CD14-positive monocyte (primary cell): ENCODE results near the gene TTC7B. TPM values are rescaled to one million over a fixed set of nuclear protein-coding genes. Genes with fewer than 3 reads are reported as not detected.

Experiments
- DNase-seq, 3 donors: peaks; one replicate each; pipeline ENCODE4 v3.0.0-alpha.2; 2011 to 2022
- H2AFZ ChIP-seq: 2 replicates; pipeline ENCODE4 v1.6.0; 2012; ENCODE audit warnings: mild to moderate bottlenecking, low read depth, low read length, inconsistent platforms; ENCODE audit not compliant: insufficient read depth, poor library complexity, severe bottlenecking
- H3K27ac ChIP-seq, 2 donors: 1 replicate in 1 of 2; 2 replicates in 1 of 2; pipeline ENCODE4 v1.5.1; 2012 to 2013; ENCODE audit warnings: low read length in 2 of 2, control low read depth in 1 of 2, inconsistent platforms in 1 of 2, low read depth in 1 of 2, mild to moderate bottlenecking in 1 of 2
- H3K27me3 ChIP-seq, 2 donors: one replicate each; pipeline versions ENCODE4 v1.6.0 to v1.6.1; 2011 to 2013; ENCODE audit warnings: low read length in 2 of 2; ENCODE audit not compliant: control insufficient read depth in 2 of 2, insufficient read depth in 2 of 2
- H3K36me3 ChIP-seq, 2 donors: replicated peaks in 1 of 2; 1 replicate in 1 of 2; 2 replicates in 1 of 2; pipeline versions ENCODE4 v1.5.1 to v1.6.1; 2012 to 2013; ENCODE audit warnings: low read length in 2 of 2, control low read depth in 1 of 2, inconsistent platforms in 1 of 2, mild to moderate bottlenecking in 1 of 2; ENCODE audit not compliant: insufficient read depth in 2 of 2, control insufficient read depth in 1 of 2
- H3K4me1 ChIP-seq, 2 donors: 1 replicate in 1 of 2; 2 replicates in 1 of 2; pipeline versions ENCODE4 v1.5.1 to v1.6.1; 2012 to 2013; ENCODE audit warnings: low read length in 2 of 2, control low read depth in 1 of 2, inconsistent platforms in 1 of 2, mild to moderate bottlenecking in 1 of 2, moderate library complexity in 1 of 2; ENCODE audit not compliant: insufficient read depth in 2 of 2, control insufficient read depth in 1 of 2
- H3K4me2 ChIP-seq: replicated peaks from 2 replicates; pipeline ENCODE3; 2012; ENCODE audit warnings: low read length, moderate library complexity, mild to moderate bottlenecking; ENCODE audit not compliant: poor library complexity, severe bottlenecking; ENCODE audit errors: extremely low read depth
- H3K4me3 ChIP-seq, 3 experiments: fragments of 200-600 bp in 1 of 3; sonication (generic) in 1 of 3; replicated peaks in 1 of 3; 1 replicate in 2 of 3; 2 replicates in 1 of 3; pipeline ENCODE4 v1.5.1; 2011 to 2013; ENCODE audit warnings: low read length in 3 of 3, mild to moderate bottlenecking in 3 of 3, control low read depth in 2 of 3, low read depth in 2 of 3, inconsistent platforms in 1 of 3, moderate library complexity in 1 of 3
- H3K79me2 ChIP-seq: 2 replicates; pipeline ENCODE4 v1.6.0; 2012; ENCODE audit warnings: mild to moderate bottlenecking, control low read depth, inconsistent platforms, low read length, moderate library complexity; ENCODE audit not compliant: insufficient read depth
- H3K9ac ChIP-seq: 2 replicates; pipeline ENCODE4 v1.6.0; 2017; ENCODE audit warnings: low read length, mild to moderate bottlenecking; ENCODE audit not compliant: insufficient read depth, poor library complexity, severe bottlenecking
- H3K9me3 ChIP-seq, 2 donors: replicated peaks in 1 of 2; 1 replicate in 1 of 2; 2 replicates in 1 of 2; pipeline versions ENCODE4 v1.5.1 to v1.6.1; 2012 to 2013; ENCODE audit warnings: low read length in 2 of 2, control low read depth in 1 of 2; ENCODE audit not compliant: control insufficient read depth in 1 of 2, insufficient read depth in 1 of 2
- H4K20me1 ChIP-seq: 2 replicates; pipeline ENCODE4 v1.6.0; 2012; ENCODE audit warnings: mild to moderate bottlenecking, low read length, control low read depth, moderate library complexity; ENCODE audit not compliant: insufficient read depth
- H3K27ac Mint-ChIP-seq, 7 donors: one replicate each; pipeline ENCODE4 v1.8.0; 2020; ENCODE audit warnings: mild to moderate bottlenecking in 7 of 7, mixed read lengths in 7 of 7, moderate library complexity in 6 of 7, inconsistent platforms in 2 of 7
- H3K27me3 Mint-ChIP-seq, 3 donors: one replicate each; pipeline ENCODE4 v1.8.0; 2021 to 2022; ENCODE audit warnings: low read depth in 3 of 3, mild to moderate bottlenecking in 3 of 3, mixed read lengths in 3 of 3, moderate library complexity in 3 of 3, inconsistent platforms in 1 of 3
- H3K36me3 Mint-ChIP-seq, 2 donors: one replicate each; pipeline ENCODE4 v1.8.0; 2020; ENCODE audit warnings: mixed read lengths in 2 of 2, inconsistent platforms in 1 of 2, mild to moderate bottlenecking in 1 of 2
- H3K4me1 Mint-ChIP-seq: one replicate; pipeline ENCODE4 v1.8.0; 2020; ENCODE audit warnings: mild to moderate bottlenecking, mixed read lengths
- H3K4me3 Mint-ChIP-seq, 2 donors: one replicate each; pipeline ENCODE4 v1.8.0; 2020; ENCODE audit warnings: mild to moderate bottlenecking in 2 of 2, mixed read lengths in 2 of 2, moderate library complexity in 1 of 2
- H3K9me3 Mint-ChIP-seq, 7 donors: one replicate each; pipeline ENCODE4 v1.8.0; 2020 to 2022; ENCODE audit warnings: mixed read lengths in 7 of 7, mild to moderate bottlenecking in 6 of 7, moderate library complexity in 6 of 7, inconsistent platforms in 2 of 7
- WGBS: methylation state at CpG from one replicate; pipeline ENCODE4 v1.1.5; 2013; ENCODE audit warnings: missing lambda C conversion rate; ENCODE audit not compliant: insufficient coverage; 5-methylcytosine and 5-hydroxymethylcytosine counted together
- intact Hi-C, 2 donors: fragments of 100-400 bp; cut with micrococcal nuclease; formaldehyde crosslinking; loops; one replicate each; pipeline versions ENCODE4 v1.15.0 to v1.15.1; 2023
- polyA plus RNA-seq, 3 donors: library from polyadenylated mRNA; depleted of rRNA in 1 of 3; unstranded in 2 of 3; stranded (reverse) in 1 of 3; fragments of 300-500 nt in 2 of 3; fragments of >200 nt in 1 of 3; fragmentation: Illumina TruSeq in 2 of 3; gene quantifications; 1 replicate in 2 of 3; 2 replicates in 1 of 3; pipeline ENCODE4 v1.2.3, GENCODE V29; 2012 to 2021
- TF ChIP-seq, protein P1 (sequence below): fragments of 200-600 bp; IDR thresholded peaks from one replicate; pipeline ENCODE4 v1.8.0; 2022; ENCODE audit warnings: antibody characterized with exemption, mild to moderate bottlenecking

The TTC7B gene
- polyA plus RNA-seq, 3 donors, result 0.87 to 2.6 (median 1.2) TPM

DNA sequence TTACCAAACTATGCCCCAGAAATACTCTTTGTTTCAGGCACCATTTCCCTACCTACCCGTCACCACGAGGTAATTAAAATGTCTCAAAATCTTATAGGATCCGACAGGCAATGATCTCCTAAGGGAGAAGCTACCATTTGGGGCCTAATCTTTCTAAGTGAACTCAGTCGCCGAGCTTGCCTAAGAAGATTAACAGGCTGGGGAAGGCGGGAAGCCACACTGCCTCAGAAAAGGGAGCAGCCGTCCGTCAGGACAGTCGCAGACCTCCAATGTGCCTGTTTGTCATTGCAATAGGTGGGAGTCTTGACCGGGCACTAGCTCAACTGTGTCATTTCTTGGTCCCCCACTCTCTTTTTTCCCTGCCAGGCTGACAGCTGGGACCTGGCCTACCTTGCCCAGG is 4.6 kb downstream of the TTC7B start:
- H3K9ac ChIP-seq, result no peak overlapping the region
- H3K4me1 ChIP-seq, result peaks cover 4 to 7% of the 10 kb centered on the region in 2 donors
- H3K27ac ChIP-seq, result no peak overlapping the region
- intact Hi-C loops, result no loop called here
- DNase-seq, result no peak
- TF ChIP-seq, protein P1, sequence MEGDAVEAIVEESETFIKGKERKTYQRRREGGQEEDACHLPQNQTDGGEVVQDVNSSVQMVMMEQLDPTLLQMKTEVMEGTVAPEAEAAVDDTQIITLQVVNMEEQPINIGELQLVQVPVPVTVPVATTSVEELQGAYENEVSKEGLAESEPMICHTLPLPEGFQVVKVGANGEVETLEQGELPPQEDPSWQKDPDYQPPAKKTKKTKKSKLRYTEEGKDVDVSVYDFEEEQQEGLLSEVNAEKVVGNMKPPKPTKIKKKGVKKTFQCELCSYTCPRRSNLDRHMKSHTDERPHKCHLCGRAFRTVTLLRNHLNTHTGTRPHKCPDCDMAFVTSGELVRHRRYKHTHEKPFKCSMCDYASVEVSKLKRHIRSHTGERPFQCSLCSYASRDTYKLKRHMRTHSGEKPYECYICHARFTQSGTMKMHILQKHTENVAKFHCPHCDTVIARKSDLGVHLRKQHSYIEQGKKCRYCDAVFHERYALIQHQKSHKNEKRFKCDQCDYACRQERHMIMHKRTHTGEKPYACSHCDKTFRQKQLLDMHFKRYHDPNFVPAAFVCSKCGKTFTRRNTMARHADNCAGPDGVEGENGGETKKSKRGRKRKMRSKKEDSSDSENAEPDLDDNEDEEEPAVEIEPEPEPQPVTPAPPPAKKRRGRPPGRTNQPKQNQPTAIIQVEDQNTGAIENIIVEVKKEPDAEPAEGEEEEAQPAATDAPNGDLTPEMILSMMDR, result no peak
- H3K27me3 ChIP-seq, result peaks cover 4 to 11% of the 10 kb centered on the region in 2 donors
- Mint-ChIP-seq H3K4me3 (no peak overlapping the region), H3K36me3 (peaks cover 0 to 4% of the 10 kb centered on the region in 2 donors), H3K4me1 (peaks cover 5% of the 10 kb centered on the region), H3K27me3 (peaks cover 10 to 13% (median 12%) of the 10 kb centered on the region in 3 donors), H3K9me3 (peaks cover 0 to 2% (median 0%) of the 10 kb centered on the region in 7 donors), H3K27ac (no peak overlapping the region)
- H3K4me2 ChIP-seq, result no peak overlapping the region
- WGBS, result 94% methylated on average over 10 of the region's 10 CpGs
- no peaks in the 10 kb centered on the region for H3K9me3 ChIP-seq
- H3K4me3 ChIP-seq, result no peak overlapping the region
- no peak overlapping the region for H2AFZ ChIP-seq
- H3K36me3 ChIP-seq, result no peaks in the 10 kb centered on the region
- H3K79me2 ChIP-seq, result no peaks in the 10 kb centered on the region
- H4K20me1 ChIP-seq, result no peaks in the 10 kb centered on the region

DNA sequence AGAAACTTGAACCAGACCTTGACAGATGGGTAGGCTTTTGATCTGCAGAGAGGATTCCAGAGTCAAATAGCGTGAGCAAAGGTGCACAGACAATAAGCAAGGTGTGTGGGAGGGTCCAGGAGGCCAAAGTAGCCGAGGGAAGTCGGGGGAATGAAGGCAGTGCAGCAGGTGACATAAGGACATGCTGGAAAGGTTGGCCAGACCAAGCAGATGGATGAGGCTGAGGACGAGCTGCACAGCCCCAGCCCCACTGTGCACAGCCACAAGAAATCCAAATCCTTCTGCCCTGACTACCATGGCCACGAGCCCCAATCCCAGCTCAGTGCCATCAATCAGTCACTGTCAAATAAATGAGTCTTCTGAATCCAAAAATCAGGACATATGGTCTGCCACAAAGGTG is 5.4 kb downstream of the TTC7B start:
- Mint-ChIP-seq H3K4me1 (peaks cover 5% of the 10 kb centered on the region), H3K4me3 (no peak overlapping the region), H3K27ac (no peak overlapping the region), H3K27me3 (peaks cover 10 to 13% (median 10%) of the 10 kb centered on the region in 3 donors), H3K9me3 (peaks cover 0 to 2% (median 0%) of the 10 kb centered on the region in 7 donors), H3K36me3 (peaks cover 0 to 4% of the 10 kb centered on the region in 2 donors)
- Histone ChIP-seq H3K79me2 (no peaks in the 10 kb centered on the region), H3K4me2 (no peak overlapping the region), H3K4me3 (no peak overlapping the region), H4K20me1 (no peaks in the 10 kb centered on the region), H3K9ac (no peak overlapping the region), H2AFZ (no peak overlapping the region), H3K36me3 (no peaks in the 10 kb centered on the region), H3K27ac (no peak overlapping the region), H3K27me3 (peaks cover 4 to 11% of the 10 kb centered on the region in 2 donors), H3K9me3 (no peaks in the 10 kb centered on the region), H3K4me1 (peaks cover 4 to 7% of the 10 kb centered on the region in 2 donors)
- no peak for DNase-seq
- intact Hi-C loops, result no loop called here
- 100% methylated on average over 2 of the region's 5 CpGs for WGBS
- TF ChIP-seq, protein P1, result no peak
